Measurements from ENCODE around the gene CTH.

GRCh38 chr1:70483342-70483741 lies 72.3 kb downstream of the CTH start:
- TF ChIP-seq CTCF (IDR thresholded peaks at IDR 0.05; ENCODE audit: low read depth, low read length): no peak
- TF ChIP-seq MAX (IDR thresholded peaks at IDR 0.05; ENCODE audit: low read depth, low read length): no peak
- TF ChIP-seq POLR2A (IDR thresholded peaks at IDR 0.05; ENCODE audit: extremely low read depth, insufficient read length): no peak
